Mammary epithelial cell (primary cell): ENCODE results near the gene RBM39.

Experiments
- CTCF ChIP-seq, 2 donors: IDR thresholded peaks in 1 of 2; conservative IDR thresholded peaks in 1 of 2; 2 replicates each; pipeline ENCODE4 v1.5.1; 2011 to 2012; ENCODE audit warnings: inconsistent platforms in 2 of 2, low read length in 2 of 2, mild to moderate bottlenecking in 2 of 2, control low read depth in 1 of 2, low read depth in 1 of 2; ENCODE audit not compliant: insufficient read depth in 1 of 2; ENCODE audit errors: extremely low read depth in 1 of 2
- EZH2 ChIP-seq: IDR thresholded peaks from 2 replicates; pipeline ENCODE4 v1.6.1; 2012; ENCODE audit warnings: low read length, inconsistent platforms, borderline replicate concordance

GRCh38 chr20:35709259-35709658 is 32.8 kb downstream of the RBM39 start:
- TF ChIP-seq CTCF (conservative IDR thresholded peaks at IDR 0.05 in 1 of 2, IDR thresholded peaks at IDR 0.05 in 1 of 2; ENCODE audit: extremely low read depth in 1 of 2, insufficient read depth in 1 of 2, low read depth in 1 of 2, low read length in 2 of 2) (no peak), EZH2 (no peak)
